ENCODE measurements around the gene ALLC.

The ALLC gene

GRCh38 chr2:3701071-3701470 is 43.1 kb downstream of the ALLC start:
- no peak overlapping the region for H3K4me3 ChIP-seq (ENCODE audit: low read depth, low read length)

GRCh38 chr2:3703236-3703756 is 45.3 kb downstream of the ALLC start, which contains the start of gene DCDC2C:
DCDC2C (plus strand) TSS chr2:3703575; CDS start chr2:3703752, 177 bp downstream.
- no peak within 1 kb of the TSS for H3K4me3 ChIP-seq (ENCODE audit: low read depth, low read length)
- DNase-seq (ENCODE audit: low read depth) = no peak

More at GRCh38 chr2:3701071-3701470, 43.1 kb downstream of the ALLC start:
- DNase-seq (ENCODE audit: low read depth) = no peak

GRCh38 chr2:3703757-3704355 is 45.9 kb downstream of the ALLC start:
- H3K4me3 ChIP-seq (ENCODE audit: low read depth, low read length) = no peak overlapping the region
- no peak for DNase-seq (ENCODE audit: low read depth)

GRCh38 chr2:3704692-3705091 is 46.7 kb downstream of the ALLC start:
- H3K4me3 ChIP-seq (ENCODE audit: low read depth, low read length) = no peak overlapping the region

GRCh38 chr2:3705782-3706181 is 47.8 kb downstream of the ALLC start:
- no peak overlapping the region for H3K4me3 ChIP-seq (ENCODE audit: low read depth, low read length)
- DNase-seq (ENCODE audit: low read depth) = no peak

More at GRCh38 chr2:3704692-3705091, 46.7 kb downstream of the ALLC start:
- no peak for DNase-seq (ENCODE audit: low read depth)

- DNase-seq (ENCODE audit: low read depth) = no peak
- H3K4me3 ChIP-seq (ENCODE audit: low read depth, low read length) = no peak overlapping the region
Measured at GRCh38 chr2:3706892-3707291, 48.9 kb downstream of the ALLC start.

GRCh38 chr2:3708576-3708975 is 50.6 kb downstream of the ALLC start:
- DNase-seq (ENCODE audit: low read depth) = no peak
- H3K4me3 ChIP-seq (ENCODE audit: low read depth, low read length) = no peak overlapping the region

GRCh38 chr2:3709225-3709624 is 51.2 kb downstream of the ALLC start:
- no peak overlapping the region for H3K4me3 ChIP-seq (ENCODE audit: low read depth, low read length)
- DNase-seq (ENCODE audit: low read depth) = no peak

- no peak for DNase-seq (ENCODE audit: low read depth)
- H3K4me3 ChIP-seq (ENCODE audit: low read depth, low read length) = no peak overlapping the region
Measured at GRCh38 chr2:3712424-3712823, 54.4 kb downstream of the ALLC start.

- no peak for DNase-seq (ENCODE audit: low read depth)
- no peak overlapping the region for H3K4me3 ChIP-seq (ENCODE audit: low read depth, low read length)
Measured at GRCh38 chr2:3712831-3713503, 55.0 kb downstream of the ALLC start.

GRCh38 chr2:3718679-3719078 is 60.7 kb downstream of the ALLC start:
- H3K4me3 ChIP-seq (ENCODE audit: low read depth, low read length) = no peak overlapping the region
- DNase-seq (ENCODE audit: low read depth) = no peak

- H3K4me3 ChIP-seq (ENCODE audit: low read depth, low read length) = no peak overlapping the region
- no peak for DNase-seq (ENCODE audit: low read depth)
Measured at GRCh38 chr2:3725002-3725401, 67.0 kb downstream of the ALLC start.

GRCh38 chr2:3725458-3726250 is 67.7 kb downstream of the ALLC start:
- no peak for DNase-seq (ENCODE audit: low read depth)
- no peak overlapping the region for H3K4me3 ChIP-seq (ENCODE audit: low read depth, low read length)

GRCh38 chr2:3726511-3726910 is 68.5 kb downstream of the ALLC start:
- DNase-seq (ENCODE audit: low read depth) = no peak

GRCh38 chr2:3727397-3728045 is 69.5 kb downstream of the ALLC start:
- no peak overlapping the region for H3K4me3 ChIP-seq (ENCODE audit: low read depth, low read length)

More at GRCh38 chr2:3726511-3726910, 68.5 kb downstream of the ALLC start:
- H3K4me3 ChIP-seq (ENCODE audit: low read depth, low read length) = no peak overlapping the region

GRCh38 chr2:3728104-3729054 is 70.4 kb downstream of the ALLC start:
- peak; percentile 24 for DNase-seq (ENCODE audit: low read depth)
- no peak overlapping the region for H3K4me3 ChIP-seq (ENCODE audit: low read depth, low read length)

More at GRCh38 chr2:3727397-3728045, 69.5 kb downstream of the ALLC start:
- DNase-seq (ENCODE audit: low read depth) = no peak

- DNase-seq (ENCODE audit: low read depth) = no peak
Measured at GRCh38 chr2:3729055-3729448, 71.1 kb downstream of the ALLC start.

GRCh38 chr2:3729786-3730185 is 71.8 kb downstream of the ALLC start:
- no peak overlapping the region for H3K4me3 ChIP-seq (ENCODE audit: low read depth, low read length)
- DNase-seq (ENCODE audit: low read depth) = no peak

More at GRCh38 chr2:3729055-3729448, 71.1 kb downstream of the ALLC start:
- no peak overlapping the region for H3K4me3 ChIP-seq (ENCODE audit: low read depth, low read length)
